ENCODE results near the gene GIMAP5.

DNA sequence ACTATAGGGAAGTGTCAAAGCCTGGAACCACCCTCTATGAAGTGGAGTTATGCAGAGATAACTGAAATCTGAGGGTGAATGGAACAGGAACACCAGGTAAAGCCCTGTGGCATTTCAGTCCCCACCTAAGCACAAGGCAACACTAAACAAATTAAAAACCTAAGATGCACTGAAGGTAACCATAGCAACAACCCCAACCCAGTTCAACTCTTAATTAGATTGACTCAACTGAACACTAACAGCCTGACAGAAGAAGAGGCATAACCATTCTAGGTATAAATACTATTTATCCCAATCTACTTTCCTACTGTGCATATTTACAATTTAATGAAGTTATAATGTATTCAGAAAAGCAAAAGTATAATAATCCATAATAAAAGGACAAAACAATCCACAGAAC is 9.2 kb upstream of the GIMAP5 start:
- TF ChIP-seq ETV6 (IDR thresholded peaks at IDR 0.05; ENCODE audit: borderline replicate concordance in 1 of 2, low read depth in 2 of 2, low read length in 1 of 2) (no peak), ETV6 (CRISPR knock-in tag; IDR thresholded peaks at IDR 0.05; ENCODE audit: borderline replicate concordance) (no peak), HNRNPL (IDR thresholded peaks at IDR 0.05; ENCODE audit: low read depth, low read length) (no peak)

All from K562 (cell line).